Lower leg skin (tissue), 3 donors: ENCODE results near the gene IARS1.

Source experiments
- CTCF ChIP-seq, 3 donors: fragments of 450-650 bp; IDR thresholded peaks; one replicate each; pipeline ENCODE4 v1.5.1; 2016; ENCODE audit warnings: antibody characterized with exemption in 3 of 3, mild to moderate bottlenecking in 3 of 3, moderate library complexity in 2 of 3
- POLR2A ChIP-seq, 2 donors: fragments of 450-650 bp; IDR thresholded peaks; one replicate each; pipeline ENCODE4 v1.6.1; 2016 to 2017; ENCODE audit warnings: antibody characterized with exemption in 2 of 2, mild to moderate bottlenecking in 1 of 2, moderate library complexity in 1 of 2

DNA sequence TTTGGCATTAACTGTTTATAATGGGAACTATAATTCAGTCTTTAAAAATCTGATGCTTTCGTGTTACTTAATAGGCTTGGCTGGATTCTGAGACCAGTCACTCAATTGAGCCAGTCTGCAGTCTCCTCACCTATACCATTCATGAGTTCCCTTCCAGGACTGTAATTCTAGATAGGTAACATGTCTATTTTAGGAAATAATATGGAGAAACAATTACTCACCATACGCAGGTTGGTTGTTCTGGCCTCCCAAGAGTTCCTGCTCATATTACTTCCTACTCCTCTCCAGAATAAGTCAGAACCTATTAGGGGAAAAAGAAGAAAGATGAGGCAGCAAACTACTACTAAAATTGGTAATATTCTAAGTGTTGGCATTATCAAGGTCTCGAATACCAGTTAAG is 4.5 kb upstream of the IARS1 start:
- TF ChIP-seq CTCF (IDR thresholded peaks at IDR 0.05) (no peak), POLR2A (IDR thresholded peaks at IDR 0.05) (no peak)
